GM12878 (cell line): ENCODE data around the gene PRKCZ. TPM values are rescaled to one million over a fixed set of nuclear protein-coding genes. Genes with fewer than 3 reads are reported as not detected.

Experiments
- ATAC-seq: fragments of 200-7000 bp; cut with Tn5 transposase; 3 replicates; pipeline ENCODE4 v1.9.1; 2020; ENCODE audit warnings: mild to moderate bottlenecking, moderate library complexity
- BruUV-seq: library from RNA; stranded (reverse); fragments of 400-500 nt; replicated peaks from 2 replicates; lab custom pipeline; 2021; lab: Mats Ljungman, UMichigan
- CTCF ChIA-PET: fragments of 300-600 bp; sonication (Branson Sonifier 250); formaldehyde crosslinking; extraction: SDS; loops from one replicate; lab custom pipeline; 2021; ENCODE audit warnings: inconsistent platforms; lab: Yijun Ruan, JAX
- POLR2A ChIA-PET: fragments of 350-600 bp; formaldehyde crosslinking; extraction: SDS; loops from one replicate; lab custom pipeline; 2021; ENCODE audit warnings: inconsistent platforms; lab: Charles Lee
- RAD21 ChIA-PET: fragments of 300-600 bp; sonication (Branson Sonifier 250); formaldehyde crosslinking; loops from one replicate; lab custom pipeline; 2023; ENCODE audit warnings: antibody characterized with exemption; ENCODE audit not compliant: unreplicated experiment; lab: Charles Lee
- SMC1A ChIA-PET: fragments of 300-600 bp; sonication (Branson Sonifier 250); formaldehyde crosslinking; loops from one replicate; lab custom pipeline; 2023; ENCODE audit not compliant: unreplicated experiment, uncharacterized antibody; lab: Charles Lee
- DNase-seq: peaks from one replicate; pipeline ENCODE4 v3.0.0-alpha.2; 2011; ENCODE audit warnings: low read depth, low spot score
- FAIRE-seq: peaks from 3 replicates; lab custom pipeline; 2011; peaks lifted over from hg19 to GRCh38; lab: Jason Lieb, UNC
- H2AFZ ChIP-seq: 2 replicates; pipeline ENCODE4 v1.6.0; 2011; ENCODE audit warnings: low read depth, low read length, control low read depth; ENCODE audit not compliant: control insufficient read depth
- H3K27ac ChIP-seq: 2 replicates; pipeline ENCODE4 v1.5.1; 2011; ENCODE audit warnings: control low read depth; ENCODE audit not compliant: control insufficient read depth, insufficient read depth
- H3K27me3 ChIP-seq, 2 experiments: replicated peaks in 1 of 2; 2 replicates each; pipeline versions ENCODE4 v1.6.0 to v1.6.1; 2011; ENCODE audit warnings: low read length in 1 of 2; ENCODE audit not compliant: control insufficient read depth in 2 of 2, insufficient read depth in 2 of 2
- H3K36me3 ChIP-seq, 2 experiments: 2 replicates each; pipeline ENCODE4 v1.5.1; 2011; ENCODE audit warnings: low read length in 1 of 2; ENCODE audit not compliant: control insufficient read depth in 2 of 2, insufficient read depth in 2 of 2
- H3K4me1 ChIP-seq: 2 replicates; pipeline ENCODE4 v1.6.1; 2011; ENCODE audit warnings: mild to moderate bottlenecking, low read length, moderate library complexity, mixed read lengths; ENCODE audit not compliant: control insufficient read depth, insufficient read depth
- H3K4me2 ChIP-seq: 2 replicates; pipeline ENCODE4 v1.6.0; 2011; ENCODE audit warnings: control low read depth; ENCODE audit not compliant: control insufficient read depth, insufficient read depth
- H3K4me3 ChIP-seq: fragments of 200-600 bp; sonication (generic); 2 replicates; pipeline ENCODE4 v1.5.1; 2016
- H3K79me2 ChIP-seq: 2 replicates; pipeline ENCODE4 v1.6.0; 2011; ENCODE audit warnings: low read length; ENCODE audit not compliant: control insufficient read depth, insufficient read depth
- H3K9ac ChIP-seq: 2 replicates; pipeline ENCODE4 v1.8.0; 2011; ENCODE audit warnings: low read length, control low read depth, mixed read lengths; ENCODE audit not compliant: control insufficient read depth, insufficient read depth
- H3K9me3 ChIP-seq: replicated peaks from 3 replicates; pipeline ENCODE4 v1.5.1; 2011; ENCODE audit warnings: mild to moderate bottlenecking, low read length; ENCODE audit not compliant: control insufficient read depth, insufficient read depth
- H4K20me1 ChIP-seq: 2 replicates; pipeline ENCODE4 v1.6.0; 2011; ENCODE audit not compliant: control insufficient read depth, insufficient read depth
- ESRRA ChIP-seq: IDR thresholded peaks from 2 replicates; pipeline ENCODE4 v1.6.1; 2012; ENCODE audit warnings: mild to moderate bottlenecking, low read length, improper control_type of control experiment
- GABPA ChIP-seq: IDR thresholded peaks from 2 replicates; pipeline ENCODE4 v1.6.1; 2014; ENCODE audit warnings: antibody characterized with exemption, low read depth, mild to moderate bottlenecking, inconsistent platforms
- NFYB ChIP-seq: IDR thresholded peaks from 2 replicates; pipeline ENCODE4 v1.6.1; 2011; ENCODE audit warnings: low read depth, mild to moderate bottlenecking, low read length, improper control_type of control experiment, moderate library complexity; ENCODE audit not compliant: insufficient read depth
- ZBTB4 ChIP-seq: fragments of 450-650 bp; formaldehyde crosslinking; IDR thresholded peaks from 2 replicates; pipeline ENCODE4 v1.4.0; 2022; ENCODE audit warnings: mild to moderate bottlenecking, moderate library complexity
- WGBS: methylation state at CpG from one replicate; pipeline ENCODE4 v1.1.6; 2016; ENCODE audit warnings: low lambda C conversion rate; ENCODE audit not compliant: insufficient replicate concordance, insufficient coverage; ENCODE audit errors: missing lambda C conversion rate; 5-methylcytosine and 5-hydroxymethylcytosine counted together
- in situ Hi-C: fragments of 300-500 bp; cut with MboI; formaldehyde crosslinking; loops from 9 replicates; pipeline ENCODE4 v1.14.3; 2018; ENCODE audit warnings: mixed read lengths
- intact Hi-C: fragments of 100-400 bp; cut with micrococcal nuclease; formaldehyde crosslinking; loops from one replicate; pipeline ENCODE4 v1.14.2; 2022; ENCODE audit not compliant: unreplicated experiment
- polyA plus RNA-seq, 11 experiments: library from polyadenylated mRNA; depleted of rRNA in 4 of 11; unstranded in 6 of 11; stranded (reverse) in 5 of 11; fragments of >200 nt; fragmentation: Nextera tagmentation in 4 of 11; fragmentation: Illumina TruSeq in 1 of 11; extraction: Ambion mirVana in 4 of 11; extraction: Trizol in 1 of 11; gene quantifications; 1 replicate in 1 of 11; 2 replicates in 10 of 11; pipeline versions ENCODE4 v1.2.1 to v1.2.3, GENCODE V29; 2011 to 2016; ENCODE audit warnings: inconsistent platforms in 2 of 11, missing spikeins in 2 of 11, low read depth in 1 of 11
- total RNA-seq, 4 experiments: library from RNA; depleted of rRNA in 3 of 4; stranded (reverse); fragments of >200 nt in 3 of 4; fragmentation: Illumina TruSeq in 1 of 4; extraction: Trizol in 1 of 4; gene quantifications; 2 replicates each; pipeline versions ENCODE4 v1.2.1 to v1.2.3, GENCODE V29; 2013 to 2021

PRKCZ gene
- total and polyA plus RNA-seq, 10 of the 15 experiments (the other 5 are each of a cell fraction or from before 2014, with no cell fraction given) = 0.05 to 1.9 (median 0.64) TPM; not detected in 1

- BruUV-seq = no TSS peak
- no peak for ATAC-seq
- Histone ChIP-seq H2AFZ (no peak overlapping the region), H3K9ac (no peak overlapping the region), H3K36me3 (no peaks in the 10 kb centered on the region), H3K9me3 (no peaks in the 10 kb centered on the region), H3K4me2 (no peak overlapping the region), H4K20me1 (no peaks in the 10 kb centered on the region), H3K4me1 (no peaks in the 10 kb centered on the region), H3K27me3 (no peaks in the 10 kb centered on the region), H3K79me2 (no peaks in the 10 kb centered on the region), H3K27ac (no peak overlapping the region), H3K4me3 (no peak overlapping the region)
- ChIA-PET RAD21 (no interaction called here), CTCF (interaction anchor here (1.1 to 1.6 kb wide), 2 partner anchors 19 to 205 kb away, joined by 3 read pairs; no protein-coding TSS in a partner anchor), POLR2A (no interaction called here), SMC1A (no interaction called here)
- WGBS = 58% methylated on average over 9 of the region's 10 CpGs
- FAIRE-seq = no peak
- DNase-seq = no peak
- intact Hi-C loops (no loop called here), in situ Hi-C loops (no loop called here)
- TF ChIP-seq NFYB (no peak), ESRRA (no peak), GABPA (no peak)
Measured at GRCh38 chr1:2176615-2177014, 126.4 kb downstream of the PRKCZ start.

GRCh38 chr1:2177541-2177940 lies 127.3 kb downstream of the PRKCZ start:
- Histone ChIP-seq H3K4me3 (no peak overlapping the region), H2AFZ (no peak overlapping the region), H3K9ac (no peak overlapping the region), H3K4me2 (no peak overlapping the region), H3K9me3 (no peaks in the 10 kb centered on the region), H3K27me3 (no peaks in the 10 kb centered on the region), H3K36me3 (no peaks in the 10 kb centered on the region), H3K79me2 (no peaks in the 10 kb centered on the region), H3K27ac (no peak overlapping the region), H3K4me1 (no peaks in the 10 kb centered on the region), H4K20me1 (no peaks in the 10 kb centered on the region)
- ATAC-seq = no peak
- POLR2A ChIA-PET = no interaction called here
- RAD21 ChIA-PET = no interaction called here
- WGBS = 84% methylated on average over 21 of the region's 21 CpGs
- in situ Hi-C loops = no loop called here
- FAIRE-seq = no peak
- CTCF ChIA-PET = no interaction called here
- TF ChIP-seq ZBTB4 (CRISPR knock-in tag) = no peak
- no peak for DNase-seq
- BruUV-seq = no TSS peak
- intact Hi-C loops = no loop called here
- SMC1A ChIA-PET = no interaction called here
